Measurements from ENCODE around the gene HOXA4. TPM values are rescaled to one million over a fixed set of nuclear protein-coding genes. Genes with fewer than 3 reads are reported as not detected.

Gene HOXA4
- polyA plus RNA-seq, 3 donors: 0.48 TPM; not detected in 2

DNA sequence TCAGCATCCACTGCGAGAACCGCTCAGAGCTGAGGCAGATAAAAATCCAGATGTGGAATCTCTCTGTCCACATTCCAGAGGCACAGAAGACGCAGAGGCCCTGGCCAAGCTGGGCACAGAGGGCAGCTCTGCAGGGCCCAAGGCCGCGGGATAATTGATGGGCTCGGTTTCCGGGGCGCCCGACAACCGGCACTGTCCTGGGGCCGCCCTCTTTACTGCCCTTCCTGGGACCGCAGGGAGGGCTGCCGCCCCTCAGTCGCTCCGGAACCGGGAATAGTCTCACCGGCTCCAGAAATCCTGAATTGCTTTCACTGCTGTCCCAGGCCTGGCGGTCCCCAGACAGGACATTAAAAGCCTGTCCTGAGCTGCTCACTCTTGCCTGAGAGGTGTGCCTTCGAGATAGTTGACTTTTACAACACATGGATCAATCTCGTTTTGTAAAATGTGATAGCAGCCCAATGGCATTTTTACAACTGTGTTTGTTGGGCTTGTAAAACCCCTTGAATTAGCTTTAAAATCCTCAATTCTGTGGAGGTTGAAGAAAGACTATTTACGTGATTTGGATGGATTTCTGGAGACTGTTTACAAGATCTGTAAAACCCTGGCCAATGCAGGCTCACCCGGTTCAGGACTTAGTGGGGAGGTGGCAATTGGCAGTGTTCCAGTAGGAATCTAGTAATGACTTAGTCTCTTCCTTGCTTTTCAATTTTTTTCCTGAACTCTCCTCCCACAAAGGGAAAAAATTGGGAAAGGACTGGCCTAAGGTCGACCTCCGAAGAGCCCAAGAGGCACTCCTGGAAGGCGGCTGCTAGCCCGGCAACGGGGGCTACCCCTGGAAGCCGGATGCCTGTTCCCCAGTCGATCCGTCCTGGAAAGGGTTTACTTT, 18.4 kb upstream of the HOXA4 start:
- H3K4me2 ChIP-seq (replicated peaks; ENCODE audit: extremely low read depth, low read length, poor library complexity, severe bottlenecking): no peak overlapping the region
- H3K27ac ChIP-seq (ENCODE audit: low read depth in 1 of 2, low read length in 2 of 2): no peak overlapping the region
- H3K36me3 ChIP-seq (replicated peaks in 1 of 2; ENCODE audit: control insufficient read depth in 1 of 2, insufficient read depth in 2 of 2, low read length in 2 of 2): no peaks in the 10 kb centered on the region
- Mint-ChIP-seq H3K4me1 (peaks cover 47% of the 10 kb centered on the region), H3K36me3 (peaks cover 12 to 25% of the 10 kb centered on the region in 2 donors), H3K4me3 (peak overlapping the region in 1 of 2 donors; percentile 92), H3K9me3 (peaks cover 11 to 56% (median 34%) of the 10 kb centered on the region in 7 donors), H3K27ac (no peak overlapping the region), H3K27me3 (ENCODE audit: low read depth in 3 of 3) (peaks cover 91 to 100% (median 99%) of the 10 kb centered on the region in 3 donors)
- no peak overlapping the region for H3K9ac ChIP-seq (ENCODE audit: insufficient read depth, low read length, poor library complexity, severe bottlenecking)
- peaks cover 74 to 100% of the 10 kb centered on the region in 2 donors for H3K27me3 ChIP-seq (ENCODE audit: control insufficient read depth in 2 of 2, insufficient read depth in 2 of 2, low read length in 2 of 2)
- H3K9me3 ChIP-seq (replicated peaks in 1 of 2; ENCODE audit: control insufficient read depth in 1 of 2, insufficient read depth in 1 of 2, low read length in 2 of 2): peaks cover 23 to 59% of the 10 kb centered on the region in 2 donors
- TF ChIP-seq CTCF (IDR thresholded peaks at IDR 0.05): no peak
- H4K20me1 ChIP-seq (ENCODE audit: insufficient read depth, low read length): no peaks in the 10 kb centered on the region
- peaks cover 43 to 49% of the 10 kb centered on the region in 2 donors for H3K4me1 ChIP-seq (ENCODE audit: control insufficient read depth in 1 of 2, insufficient read depth in 2 of 2, low read length in 2 of 2)
- no peak overlapping the region for H2AFZ ChIP-seq (ENCODE audit: insufficient read depth, low read depth, low read length, poor library complexity, severe bottlenecking)
- 19% methylated on average over 25 of the region's 30 CpGs for WGBS (ENCODE audit: insufficient coverage)
- H3K4me3 ChIP-seq (replicated peaks in 1 of 3; ENCODE audit: low read depth in 2 of 3, low read length in 3 of 3): no peak overlapping the region
- H3K79me2 ChIP-seq (ENCODE audit: insufficient read depth, low read length): no peaks in the 10 kb centered on the region
- no peak for DNase-seq
- intact Hi-C loops (cut with micrococcal nuclease): no loop called here

DNA sequence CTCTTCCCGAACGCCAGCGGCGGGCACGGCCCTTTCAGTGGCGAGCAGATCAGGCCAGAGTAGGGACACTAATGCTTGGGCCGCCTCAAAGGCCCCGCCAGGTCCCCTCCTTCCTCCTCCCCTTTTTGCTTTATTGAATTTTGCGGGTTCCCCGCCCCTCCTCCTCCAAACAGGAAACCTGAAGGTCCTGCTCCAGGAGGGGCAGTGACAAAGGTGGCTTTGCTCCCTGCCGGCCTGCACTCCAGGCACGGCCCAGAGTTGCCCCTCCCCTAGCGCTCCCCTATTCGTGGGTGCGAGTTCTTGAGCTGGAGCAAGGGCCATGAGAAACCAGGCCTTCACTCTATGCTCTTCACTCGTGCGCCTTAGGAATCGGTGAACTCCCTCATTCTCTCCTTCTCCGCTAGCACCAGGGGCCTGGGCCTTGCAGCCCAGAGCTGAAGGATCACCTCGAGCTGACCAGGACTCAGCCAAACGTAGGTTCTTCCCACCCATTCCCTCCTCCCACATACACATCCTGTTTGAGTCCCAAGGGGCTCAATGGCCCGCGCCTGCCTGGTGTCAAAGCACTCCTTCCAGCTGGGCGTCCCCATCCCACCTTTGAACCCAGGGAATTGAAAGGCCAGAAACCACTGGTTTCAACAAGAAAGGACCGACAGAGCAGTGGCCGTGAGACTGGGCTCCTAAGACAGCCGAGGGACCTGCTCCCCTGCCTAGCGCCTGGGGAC, 17.6 kb upstream of the HOXA4 start:
- 10% methylated on average over 25 of the region's 28 CpGs for WGBS (ENCODE audit: insufficient coverage)
- H3K79me2 ChIP-seq (ENCODE audit: insufficient read depth, low read length): no peaks in the 10 kb centered on the region
- peaks cover 43 to 49% of the 10 kb centered on the region in 2 donors for H3K4me1 ChIP-seq (ENCODE audit: control insufficient read depth in 1 of 2, insufficient read depth in 2 of 2, low read length in 2 of 2)
- H3K27ac ChIP-seq (ENCODE audit: low read depth in 1 of 2, low read length in 2 of 2): no peak overlapping the region
- no peak overlapping the region for H3K9ac ChIP-seq (ENCODE audit: insufficient read depth, low read length, poor library complexity, severe bottlenecking)
- intact Hi-C loops (cut with micrococcal nuclease): no loop called here
- Mint-ChIP-seq H3K4me3 (peak overlapping the region; percentile 67 to 92), H3K4me1 (peaks cover 47% of the 10 kb centered on the region), H3K27me3 (ENCODE audit: low read depth in 3 of 3) (peaks cover 86 to 96% (median 94%) of the 10 kb centered on the region in 3 donors), H3K9me3 (peaks cover 11 to 58% (median 39%) of the 10 kb centered on the region in 7 donors), H3K27ac (no peak overlapping the region), H3K36me3 (peaks cover 12 to 25% of the 10 kb centered on the region in 2 donors)
- peak overlapping the region in 2 of 3 experiments; percentile 17 to 52 for H3K4me3 ChIP-seq (replicated peaks in 1 of 3; ENCODE audit: low read depth in 2 of 3, low read length in 3 of 3)
- no peaks in the 10 kb centered on the region for H3K36me3 ChIP-seq (replicated peaks in 1 of 2; ENCODE audit: control insufficient read depth in 1 of 2, insufficient read depth in 2 of 2, low read length in 2 of 2)
- H3K4me2 ChIP-seq (replicated peaks; ENCODE audit: extremely low read depth, low read length, poor library complexity, severe bottlenecking): peak overlapping the region; percentile 50
- no peaks in the 10 kb centered on the region for H4K20me1 ChIP-seq (ENCODE audit: insufficient read depth, low read length)
- H3K27me3 ChIP-seq (ENCODE audit: control insufficient read depth in 2 of 2, insufficient read depth in 2 of 2, low read length in 2 of 2): peaks cover 66 to 93% of the 10 kb centered on the region in 2 donors
- peaks cover 26 to 51% of the 10 kb centered on the region in 2 donors for H3K9me3 ChIP-seq (replicated peaks in 1 of 2; ENCODE audit: control insufficient read depth in 1 of 2, insufficient read depth in 1 of 2, low read length in 2 of 2)
- H2AFZ ChIP-seq (ENCODE audit: insufficient read depth, low read depth, low read length, poor library complexity, severe bottlenecking): peak overlapping the region; percentile 25
- no peak for TF ChIP-seq CTCF (IDR thresholded peaks at IDR 0.05)
- DNase-seq: no peak
